HepG2 (cell line): ENCODE data around the gene ARL6IP4. TPM values are rescaled to one million over a fixed set of nuclear protein-coding genes. Genes with fewer than 3 reads are reported as not detected.

Experiments
- ARID5B ChIP-seq: IDR thresholded peaks from 2 replicates; pipeline ENCODE4 v1.4.0; 2020; ENCODE audit warnings: mild to moderate bottlenecking, missing genetic modification reagents
- CSRNP2 ChIP-seq: sonication (generic); formaldehyde crosslinking; conservative IDR thresholded peaks from 2 replicates; pipeline ENCODE4 v1.8.0; 2022; ENCODE audit warnings: low read depth, missing genetic modification reagents
- HMG20B ChIP-seq: conservative IDR thresholded peaks from 2 replicates; pipeline ENCODE4 v1.6.1; 2016; ENCODE audit warnings: missing genetic modification reagents, missing compliant biosample characterization
- HNRNPH1 ChIP-seq: fragments of 200-400 bp; formaldehyde crosslinking; optimal IDR thresholded peaks from 2 replicates; pipeline ENCODE3; 2017; ENCODE audit warnings: mild to moderate bottlenecking, low read depth, low read length
- IRX3 ChIP-seq: sonication (generic); formaldehyde crosslinking; IDR thresholded peaks from 2 replicates; pipeline ENCODE4 v1.8.1; 2023; ENCODE audit warnings: mild to moderate bottlenecking, low read depth, missing genetic modification reagents, borderline replicate concordance
- MAF1 ChIP-seq: sonication (generic); formaldehyde crosslinking; IDR thresholded peaks from 2 replicates; pipeline ENCODE4 v1.5.0; 2020; ENCODE audit warnings: missing genetic modification reagents, borderline replicate concordance
- PRDM4 ChIP-seq: sonication (generic); formaldehyde crosslinking; IDR thresholded peaks from 2 replicates; pipeline ENCODE4 v1.9.0; 2021; ENCODE audit warnings: missing genetic modification reagents, borderline replicate concordance
- XRCC5 ChIP-seq: fragments of 200-400 bp; formaldehyde crosslinking; optimal IDR thresholded peaks from 2 replicates; pipeline ENCODE3; 2017; ENCODE audit warnings: mild to moderate bottlenecking, low read length
- ZFP62 ChIP-seq: sonication (generic); formaldehyde crosslinking; IDR thresholded peaks from 2 replicates; pipeline ENCODE4 v1.4.0; 2020; ENCODE audit warnings: missing genetic modification reagents
- ZNF143 ChIP-seq: sonication (generic); formaldehyde crosslinking; IDR thresholded peaks from 2 replicates; pipeline ENCODE4 v1.4.0; 2020; ENCODE audit warnings: missing genetic modification reagents
- ZNF280D ChIP-seq: sonication (generic); formaldehyde crosslinking; IDR thresholded peaks from 2 replicates; pipeline ENCODE4 v1.5.1; 2020; ENCODE audit warnings: mild to moderate bottlenecking, missing genetic modification reagents
- ZSCAN31 ChIP-seq: sonication (generic); formaldehyde crosslinking; IDR thresholded peaks from 2 replicates; pipeline ENCODE4 v1.5.0; 2020; ENCODE audit warnings: low read depth, mild to moderate bottlenecking, missing genetic modification reagents
- polyA plus RNA-seq, 8 experiments: library from polyadenylated mRNA; depleted of rRNA in 3 of 8; stranded (reverse) in 7 of 8; unstranded in 1 of 8; fragments of >200 nt; fragmentation: Illumina TruSeq in 4 of 8; extraction: Trizol in 4 of 8; gene quantifications; 2 replicates each; pipeline versions ENCODE4 v1.2.1 to v1.2.3, GENCODE V29; 2011 to 2016; ENCODE audit warnings: low read depth in 4 of 8, missing spikeins in 1 of 8, mixed read lengths in 1 of 8; ENCODE audit not compliant: insufficient read depth in 1 of 8
- total RNA-seq, 5 experiments: library from RNA; depleted of rRNA; stranded (reverse); fragments of >200 nt; fragmentation: Illumina TruSeq; extraction: Trizol; gene quantifications; 2 replicates each; pipeline ENCODE4 v1.2.3, GENCODE V29; 2016; ENCODE audit warnings: low read depth in 1 of 5
- TF ChIP-seq, protein P1 (sequence below): sonication (generic); formaldehyde crosslinking; IDR thresholded peaks from 2 replicates; pipeline ENCODE4 v1.4.0; 2020; ENCODE audit warnings: missing genetic modification reagents

ARL6IP4 gene
- total and polyA plus RNA-seq, 2 of the 13 experiments (the other 11 are each of a cell fraction or from before 2014, with no cell fraction given), result 155 to 220 TPM

GRCh38 chr12:122942637-122943036 lies 37.8 kb upstream of the ARL6IP4 start (continued):
- TF ChIP-seq, protein P1, sequence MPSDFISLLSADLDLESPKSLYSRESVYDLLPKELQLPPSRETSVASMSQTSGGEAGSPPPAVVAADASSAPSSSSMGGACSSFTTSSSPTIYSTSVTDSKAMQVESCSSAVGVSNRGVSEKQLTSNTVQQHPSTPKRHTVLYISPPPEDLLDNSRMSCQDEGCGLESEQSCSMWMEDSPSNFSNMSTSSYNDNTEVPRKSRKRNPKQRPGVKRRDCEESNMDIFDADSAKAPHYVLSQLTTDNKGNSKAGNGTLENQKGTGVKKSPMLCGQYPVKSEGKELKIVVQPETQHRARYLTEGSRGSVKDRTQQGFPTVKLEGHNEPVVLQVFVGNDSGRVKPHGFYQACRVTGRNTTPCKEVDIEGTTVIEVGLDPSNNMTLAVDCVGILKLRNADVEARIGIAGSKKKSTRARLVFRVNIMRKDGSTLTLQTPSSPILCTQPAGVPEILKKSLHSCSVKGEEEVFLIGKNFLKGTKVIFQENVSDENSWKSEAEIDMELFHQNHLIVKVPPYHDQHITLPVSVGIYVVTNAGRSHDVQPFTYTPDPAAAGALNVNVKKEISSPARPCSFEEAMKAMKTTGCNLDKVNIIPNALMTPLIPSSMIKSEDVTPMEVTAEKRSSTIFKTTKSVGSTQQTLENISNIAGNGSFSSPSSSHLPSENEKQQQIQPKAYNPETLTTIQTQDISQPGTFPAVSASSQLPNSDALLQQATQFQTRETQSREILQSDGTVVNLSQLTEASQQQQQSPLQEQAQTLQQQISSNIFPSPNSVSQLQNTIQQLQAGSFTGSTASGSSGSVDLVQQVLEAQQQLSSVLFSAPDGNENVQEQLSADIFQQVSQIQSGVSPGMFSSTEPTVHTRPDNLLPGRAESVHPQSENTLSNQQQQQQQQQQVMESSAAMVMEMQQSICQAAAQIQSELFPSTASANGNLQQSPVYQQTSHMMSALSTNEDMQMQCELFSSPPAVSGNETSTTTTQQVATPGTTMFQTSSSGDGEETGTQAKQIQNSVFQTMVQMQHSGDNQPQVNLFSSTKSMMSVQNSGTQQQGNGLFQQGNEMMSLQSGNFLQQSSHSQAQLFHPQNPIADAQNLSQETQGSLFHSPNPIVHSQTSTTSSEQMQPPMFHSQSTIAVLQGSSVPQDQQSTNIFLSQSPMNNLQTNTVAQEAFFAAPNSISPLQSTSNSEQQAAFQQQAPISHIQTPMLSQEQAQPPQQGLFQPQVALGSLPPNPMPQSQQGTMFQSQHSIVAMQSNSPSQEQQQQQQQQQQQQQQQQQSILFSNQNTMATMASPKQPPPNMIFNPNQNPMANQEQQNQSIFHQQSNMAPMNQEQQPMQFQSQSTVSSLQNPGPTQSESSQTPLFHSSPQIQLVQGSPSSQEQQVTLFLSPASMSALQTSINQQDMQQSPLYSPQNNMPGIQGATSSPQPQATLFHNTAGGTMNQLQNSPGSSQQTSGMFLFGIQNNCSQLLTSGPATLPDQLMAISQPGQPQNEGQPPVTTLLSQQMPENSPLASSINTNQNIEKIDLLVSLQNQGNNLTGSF (CRISPR knock-in tag), result no peak
- TF ChIP-seq HMG20B (CRISPR knock-in tag) (no peak), ZFP62 (CRISPR knock-in tag) (no peak), ZNF143 (no peak), CSRNP2 (CRISPR knock-in tag) (no peak), HNRNPH1 (no peak), ARID5B (CRISPR knock-in tag) (peak; percentile 49), ZSCAN31 (CRISPR knock-in tag) (no peak), IRX3 (CRISPR knock-in tag) (no peak), PRDM4 (CRISPR knock-in tag) (no peak), MAF1 (CRISPR knock-in tag) (no peak), ZNF280D (CRISPR knock-in tag) (no peak), XRCC5 (no peak)
